Measurements from ENCODE around the gene TSC22D4. TPM values are rescaled to one million over a fixed set of nuclear protein-coding genes. Genes with fewer than 3 reads are reported as not detected.
"Not testable (repeated sequence)": the region's sequence is repeated elsewhere in the genome, so short reads cannot be mapped to it uniquely, and the experiment has no call there.

The TSC22D4 gene
- 10 to 100 TPM; 92.6 to 94.2 TPM for total RNA-seq

GRCh38 chr7:100478958-100479660, at the start of gene TSC22D4:
TSC22D4 (minus strand) TSS chr7:100479214; CDS start chr7:100478038, 1,176 bp downstream.
- ATAC-seq (peak; percentile 76), DNase-seq (peak; percentile 94)
- CTCF ChIA-PET, result interaction anchor here (0.8 to 9.3 kb wide), 9 partner anchors 9 to 227 kb away, joined by 3 to 75 read pairs (median 8); partner anchors contain the start of genes MOSPD3 and POP7
- Mint-ChIP-seq H3K9me3 (no peaks in the 10 kb centered on the region), H3K36me3 (ENCODE audit: low read depth) (peaks cover 32% of the 10 kb centered on the region), H3K27me3 (no peaks in the 10 kb centered on the region), H3K4me1 (ENCODE audit: low read depth) (peaks cover 40% of the 10 kb centered on the region), H3K4me3 (peak within 1 kb of the TSS; percentile 94), H3K27ac (peak within 1 kb of the TSS; percentile 95)
- intact Hi-C loops (cut with micrococcal nuclease), result loop anchor here (5.0 to 10.0 kb wide), 2 partner anchors 68 to 216 kb away; partner anchors contain the start of gene GIGYF1
- POLR2A ChIA-PET, result interaction anchor here (0.7 to 2.1 kb wide), 7 partner anchors 9 to 239 kb away, joined by 3 to 7 read pairs (median 3); partner anchors contain the start of gene PPP1R35
- TF ChIP-seq CTCF (IDR thresholded peaks at IDR 0.05), result no peak

GRCh38 chr7:100528108-100528866, 49.3 kb upstream of the TSC22D4 start:
- DNase-seq; H3K27me3 Mint-ChIP-seq; H3K27ac Mint-ChIP-seq; H3K9me3 Mint-ChIP-seq; intact Hi-C loops (cut with micrococcal nuclease); H3K36me3 Mint-ChIP-seq (ENCODE audit: low read depth); ATAC-seq; H3K4me3 Mint-ChIP-seq: not testable (repeated sequence)
- CTCF ChIA-PET, result interaction anchor here (0.8 to 1.6 kb wide), 5 partner anchors 9 to 58 kb away, joined by 3 to 11 read pairs (median 3); partner anchors contain the start of gene AGFG2
- POLR2A ChIA-PET, result interaction anchor here (1.1 to 1.7 kb wide), 2 partner anchors 11 to 18 kb away, joined by 3 to 4 read pairs; partner anchors contain the start of gene AGFG2
- H3K4me1 Mint-ChIP-seq (ENCODE audit: low read depth), result peaks cover 12% of the 10 kb centered on the region

GRCh38 chr7:100523192-100523591, 44.2 kb upstream of the TSC22D4 start:
- CTCF ChIA-PET; H3K36me3 Mint-ChIP-seq (ENCODE audit: low read depth); DNase-seq; intact Hi-C loops (cut with micrococcal nuclease); H3K9me3 Mint-ChIP-seq; H3K27me3 Mint-ChIP-seq; POLR2A ChIA-PET; H3K27ac Mint-ChIP-seq; H3K4me3 Mint-ChIP-seq; ATAC-seq: not testable (repeated sequence)
- peaks cover 13% of the 10 kb centered on the region for H3K4me1 Mint-ChIP-seq (ENCODE audit: low read depth)

- POLR2A ChIA-PET, result interaction anchor here (0.6 kb wide), 1 partner anchor 225 kb away, joined by 3 read pairs; no protein-coding TSS in a partner anchor
- CTCF ChIA-PET; H3K27me3 Mint-ChIP-seq; H3K9me3 Mint-ChIP-seq; DNase-seq; H3K4me1 Mint-ChIP-seq (ENCODE audit: low read depth); H3K27ac Mint-ChIP-seq; intact Hi-C loops (cut with micrococcal nuclease); H3K36me3 Mint-ChIP-seq (ENCODE audit: low read depth); ATAC-seq; H3K4me3 Mint-ChIP-seq: not testable (repeated sequence)
Measured at GRCh38 chr7:100521909-100522593, 43.0 kb upstream of the TSC22D4 start.

- Mint-ChIP-seq H3K27ac (no peak overlapping the region), H3K27me3 (no peaks in the 10 kb centered on the region), H3K4me1 (ENCODE audit: low read depth) (peaks cover 9% of the 10 kb centered on the region), H3K36me3 (ENCODE audit: low read depth) (no peaks in the 10 kb centered on the region), H3K9me3 (no peaks in the 10 kb centered on the region), H3K4me3 (no peak overlapping the region)
- no peak for ATAC-seq
- ChIA-PET CTCF (no interaction called here), POLR2A (no interaction called here)
- TF ChIP-seq CTCF (IDR thresholded peaks at IDR 0.05), result no peak
- intact Hi-C loops (cut with micrococcal nuclease), result no loop called here
- DNase-seq, result no peak
Measured at GRCh38 chr7:100521076-100521475, 42.1 kb upstream of the TSC22D4 start.

GRCh38 chr7:100520138-100520537, 41.1 kb upstream of the TSC22D4 start:
- TF ChIP-seq CTCF (IDR thresholded peaks at IDR 0.05), result no peak
- ChIA-PET CTCF (interaction anchor here (0.9 to 1.7 kb wide), 4 partner anchors 13 to 39 kb away, joined by 3 to 4 read pairs (median 3); no protein-coding TSS in a partner anchor), POLR2A (no interaction called here)
- H3K27me3 Mint-ChIP-seq, result no peaks in the 10 kb centered on the region
- ATAC-seq (no peak), DNase-seq (no peak)
- peaks cover 18% of the 10 kb centered on the region for H3K4me1 Mint-ChIP-seq (ENCODE audit: low read depth)
- H3K9me3 Mint-ChIP-seq, result no peaks in the 10 kb centered on the region
- intact Hi-C loops (cut with micrococcal nuclease), result no loop called here
- H3K27ac Mint-ChIP-seq, result no peak overlapping the region
- H3K36me3 Mint-ChIP-seq (ENCODE audit: low read depth), result no peaks in the 10 kb centered on the region
- H3K4me3 Mint-ChIP-seq, result no peak overlapping the region

Measured in activated CD8-positive, alpha-beta T cell treated with anti-CD3 and anti-CD28 coated beads for 36 hours (primary cell).